Endodermal cell (in vitro differentiated cells): ENCODE results near the gene PPIP5K1. TPM values are rescaled to one million over a fixed set of nuclear protein-coding genes. Genes with fewer than 3 reads are reported as not detected.

Source experiments
- DNase-seq: peaks from one replicate; pipeline ENCODE4 v3.0.0-alpha.2; 2017
- H3K27ac ChIP-seq: 2 replicates; pipeline ENCODE4 v1.5.1; 2013; ENCODE audit warnings: mild to moderate bottlenecking, low read depth, low read length, moderate library complexity
- H3K27me3 ChIP-seq: 2 replicates; pipeline ENCODE4 v1.6.1; 2013; ENCODE audit warnings: mild to moderate bottlenecking, low read length, moderate library complexity; ENCODE audit not compliant: insufficient read depth, control insufficient read depth, poor library complexity, severe bottlenecking
- H3K36me3 ChIP-seq: 2 replicates; pipeline ENCODE4 v1.7.0; 2013; ENCODE audit warnings: mild to moderate bottlenecking, low read length, moderate library complexity; ENCODE audit not compliant: control insufficient read depth, insufficient read depth
- H3K4me1 ChIP-seq: one replicate; pipeline ENCODE4 v1.7.0; 2013; ENCODE audit warnings: low read length; ENCODE audit not compliant: control insufficient read depth, insufficient read depth
- H3K4me3 ChIP-seq: 2 replicates; pipeline ENCODE4 v1.5.1; 2013; ENCODE audit warnings: mild to moderate bottlenecking, low read length, moderate library complexity
- H3K9ac ChIP-seq: 2 replicates; pipeline ENCODE4 v1.6.1; 2013; ENCODE audit warnings: mild to moderate bottlenecking, low read length, moderate library complexity; ENCODE audit not compliant: poor library complexity, severe bottlenecking; ENCODE audit errors: extremely low read depth
- H3K9me3 ChIP-seq: 2 replicates; pipeline ENCODE4 v1.6.1; 2013; ENCODE audit warnings: mild to moderate bottlenecking, low read length, moderate library complexity; ENCODE audit not compliant: control insufficient read depth
- H3K27ac Mint-ChIP-seq: 2 replicates; pipeline ENCODE4 v1.8.0; 2020; ENCODE audit warnings: mixed read lengths
- H3K27me3 Mint-ChIP-seq: 2 replicates; pipeline ENCODE4 v1.8.0; 2021; ENCODE audit warnings: mild to moderate bottlenecking, mixed read lengths; ENCODE audit not compliant: insufficient read depth
- H3K36me3 Mint-ChIP-seq: 2 replicates; pipeline ENCODE4 v1.8.0; 2020; ENCODE audit warnings: low read depth, mixed read lengths
- H3K4me1 Mint-ChIP-seq: 2 replicates; pipeline ENCODE4 v1.8.0; 2020; ENCODE audit warnings: mixed read lengths
- H3K4me3 Mint-ChIP-seq: 2 replicates; pipeline ENCODE4 v1.8.0; 2020; ENCODE audit warnings: mild to moderate bottlenecking, moderate library complexity, mixed read lengths
- H3K9me3 Mint-ChIP-seq: 2 replicates; pipeline ENCODE4 v1.8.0; 2020; ENCODE audit warnings: mild to moderate bottlenecking, mixed read lengths
- WGBS, 2 experiments: methylation state at CpG; one replicate each; pipeline versions ENCODE4 v1.1.5 to v1.1.7; 2013; ENCODE audit warnings: missing lambda C conversion rate in 2 of 2, mixed read lengths in 1 of 2; ENCODE audit not compliant: insufficient coverage in 1 of 2, insufficient read length in 1 of 2; 5-methylcytosine and 5-hydroxymethylcytosine counted together
- total RNA-seq, 2 donors: library from RNA; stranded (reverse); fragmentation: NEBNext Ultra II Directional in 1 of 2; extraction: Animal tissue kit (Norgen Biotek cat#: 25700) in 1 of 2; gene quantifications; 2 replicates in 1 of 2; 3 replicates in 1 of 2; pipeline ENCODE4 v1.2.1, GENCODE V29; 2021
- TF ChIP-seq, protein P1 (sequence below): fragments of 200-600 bp; sonication (generic); conservative IDR thresholded peaks from 2 replicates; pipeline ENCODE4 v1.5.0; 2021; ENCODE audit warnings: antibody characterized with exemption, mild to moderate bottlenecking

Gene PPIP5K1
- total RNA-seq, 2 donors from 2014 or later: 3.3 to 16.0 TPM

GRCh38 chr15:43487271-43487895 lies 102.6 kb downstream of the PPIP5K1 start:
- Histone ChIP-seq H3K9ac (no peak overlapping the region), H3K27ac (no peak overlapping the region), H3K27me3 (no peaks in the 10 kb centered on the region), H3K4me1 (no peaks in the 10 kb centered on the region), H3K9me3 (no peaks in the 10 kb centered on the region), H3K36me3 (peaks cover 67% of the 10 kb centered on the region), H3K4me3 (no peak overlapping the region)
- WGBS, 2 experiments: 86 to 91% methylated on average over 4 to 6 of the region's 6 CpGs
- peaks cover 76% of the 10 kb centered on the region for H3K36me3 Mint-ChIP-seq
- H3K4me3 Mint-ChIP-seq: no peak overlapping the region
- peaks cover 11% of the 10 kb centered on the region for H3K4me1 Mint-ChIP-seq
- TF ChIP-seq, protein P1, sequence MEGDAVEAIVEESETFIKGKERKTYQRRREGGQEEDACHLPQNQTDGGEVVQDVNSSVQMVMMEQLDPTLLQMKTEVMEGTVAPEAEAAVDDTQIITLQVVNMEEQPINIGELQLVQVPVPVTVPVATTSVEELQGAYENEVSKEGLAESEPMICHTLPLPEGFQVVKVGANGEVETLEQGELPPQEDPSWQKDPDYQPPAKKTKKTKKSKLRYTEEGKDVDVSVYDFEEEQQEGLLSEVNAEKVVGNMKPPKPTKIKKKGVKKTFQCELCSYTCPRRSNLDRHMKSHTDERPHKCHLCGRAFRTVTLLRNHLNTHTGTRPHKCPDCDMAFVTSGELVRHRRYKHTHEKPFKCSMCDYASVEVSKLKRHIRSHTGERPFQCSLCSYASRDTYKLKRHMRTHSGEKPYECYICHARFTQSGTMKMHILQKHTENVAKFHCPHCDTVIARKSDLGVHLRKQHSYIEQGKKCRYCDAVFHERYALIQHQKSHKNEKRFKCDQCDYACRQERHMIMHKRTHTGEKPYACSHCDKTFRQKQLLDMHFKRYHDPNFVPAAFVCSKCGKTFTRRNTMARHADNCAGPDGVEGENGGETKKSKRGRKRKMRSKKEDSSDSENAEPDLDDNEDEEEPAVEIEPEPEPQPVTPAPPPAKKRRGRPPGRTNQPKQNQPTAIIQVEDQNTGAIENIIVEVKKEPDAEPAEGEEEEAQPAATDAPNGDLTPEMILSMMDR: no peak
- no peaks in the 10 kb centered on the region for H3K27me3 Mint-ChIP-seq
- no peak overlapping the region for H3K27ac Mint-ChIP-seq
- no peak for DNase-seq
- H3K9me3 Mint-ChIP-seq: no peaks in the 10 kb centered on the region

- H3K36me3 ChIP-seq: peaks cover 69% of the 10 kb centered on the region
- no peak overlapping the region for H3K9ac ChIP-seq
- H3K27ac Mint-ChIP-seq: peak overlapping the region; percentile 3
- H3K27ac ChIP-seq: no peak overlapping the region
- H3K4me3 Mint-ChIP-seq: no peak overlapping the region
- no peaks in the 10 kb centered on the region for H3K9me3 ChIP-seq
- TF ChIP-seq, protein P1: no peak
- no peaks in the 10 kb centered on the region for H3K4me1 Mint-ChIP-seq
- no peaks in the 10 kb centered on the region for H3K27me3 ChIP-seq
- H3K4me1 ChIP-seq: no peaks in the 10 kb centered on the region
- DNase-seq: no peak
- 94 to 100% methylated on average over 1 to 2 of the region's 2 CpGs for WGBS, 2 experiments
- no peaks in the 10 kb centered on the region for H3K27me3 Mint-ChIP-seq
- H3K4me3 ChIP-seq: no peak overlapping the region
- H3K36me3 Mint-ChIP-seq: peaks cover 72% of the 10 kb centered on the region
- H3K9me3 Mint-ChIP-seq: no peaks in the 10 kb centered on the region
Observed at GRCh38 chr15:43484455-43484854, 105.6 kb downstream of the PPIP5K1 start.

Other genes starting within 250 kb of the PPIP5K1 start
- 10 to 100 TPM; 44.3 to 45.1 TPM for gene ZSCAN29, start 219.2 kb downstream of the PPIP5K1 start, total RNA-seq
- gene TUBGCP4, start 219.1 kb downstream of the PPIP5K1 start, total RNA-seq: 10 to 100 TPM; 19.3 to 20.0 TPM
- 100 to 1,000 TPM in 1 of 2 donors, 10 to 100 TPM in 1; 85.4 to 114 TPM for gene TP53BP1, start 97.1 kb downstream of the PPIP5K1 start, total RNA-seq
- gene MAP1A, start 72.6 kb downstream of the PPIP5K1 start, total RNA-seq: 1 to 10 TPM in 1 of 2 donors, under 1 TPM in 1; 0.66 to 1.1 TPM
- 1 to 10 TPM in 1 of 2 donors, under 1 TPM in 1; 0.58 to 4.0 TPM for gene CKMT1B, start 3.8 kb upstream of the PPIP5K1 start, total RNA-seq
- gene STRC, start 28.6 kb upstream of the PPIP5K1 start, total RNA-seq: under 1 TPM in 1 of 2 donors, not detected in 1; 0.62 TPM
- 1 to 10 TPM; 1.2 to 1.5 TPM for gene CATSPER2, start 58.6 kb upstream of the PPIP5K1 start, total RNA-seq
- gene CKMT1A, start 103.7 kb upstream of the PPIP5K1 start, total RNA-seq: 1 to 10 TPM in 1 of 2 donors, under 1 TPM in 1; 0.55 to 4.4 TPM
- 100 to 1,000 TPM; 578 to 589 TPM for gene PDIA3, start 156.2 kb upstream of the PPIP5K1 start, total RNA-seq
- 1 to 10 TPM; 1.3 to 2.4 TPM for gene ELL3, start 186.8 kb upstream of the PPIP5K1 start, total RNA-seq
- 100 to 1,000 TPM; 613 to 648 TPM for gene SERF2, start 202.1 kb upstream of the PPIP5K1 start, total RNA-seq
- gene SERINC4, start 210.0 kb upstream of the PPIP5K1 start, total RNA-seq: under 1 TPM in 1 of 2 donors, not detected in 1; 0.18 TPM
- 10 to 100 TPM; 11.3 to 18.5 TPM for gene HYPK, start 210.4 kb upstream of the PPIP5K1 start, total RNA-seq
- 10 to 100 TPM; 35.3 to 48.5 TPM for gene MFAP1, start 234.5 kb upstream of the PPIP5K1 start, total RNA-seq
- 10 to 100 TPM; 22.6 to 34.4 TPM for gene WDR76, start 236.8 kb upstream of the PPIP5K1 start, total RNA-seq